Smooth muscle cell (in vitro differentiated cells): ENCODE results near the gene ITPR1. TPM values are rescaled to one million over a fixed set of nuclear protein-coding genes. Genes with fewer than 3 reads are reported as not detected.
A peak's percentile ranks its signal among the peaks of the same experiment; 100 is the strongest.

ENCODE experiments used
- DNase-seq: peaks from one replicate; lab custom pipeline; 2025; ENCODE audit not compliant: unreplicated experiment; lab: John Stamatoyannopoulos, UW
- H2AFZ ChIP-seq: fragments of 200-600 bp; sonication (generic); 2 replicates; pipeline ENCODE4 v1.6.0; 2016; ENCODE audit warnings: antibody characterized with exemption, low read depth, mild to moderate bottlenecking
- H3F3A ChIP-seq: fragments of 200-600 bp; sonication (generic); 2 replicates; pipeline ENCODE4 v1.6.0; 2017; ENCODE audit warnings: antibody characterized with exemption, low read depth
- H3K27ac ChIP-seq: fragments of 200-600 bp; sonication (generic); 2 replicates; pipeline ENCODE4 v1.5.1; 2016; ENCODE audit warnings: low read depth, mild to moderate bottlenecking
- H3K27me3 ChIP-seq: fragments of 200-600 bp; sonication (generic); 2 replicates; pipeline ENCODE4 v1.6.1; 2016; ENCODE audit warnings: low read depth, mild to moderate bottlenecking
- H3K36me3 ChIP-seq: fragments of 200-600 bp; sonication (generic); 2 replicates; pipeline ENCODE4 v1.5.1; 2016; ENCODE audit warnings: low read depth
- H3K4me1 ChIP-seq: fragments of 200-600 bp; sonication (generic); 2 replicates; pipeline ENCODE4 v1.5.1; 2016; ENCODE audit warnings: low read depth
- H3K4me2 ChIP-seq: fragments of 200-600 bp; sonication (generic); 2 replicates; pipeline ENCODE4 v1.6.0; 2016; ENCODE audit warnings: mild to moderate bottlenecking
- H3K4me3 ChIP-seq: fragments of 200-600 bp; sonication (generic); 2 replicates; pipeline ENCODE4 v1.5.1; 2016; ENCODE audit warnings: mild to moderate bottlenecking
- H3K79me2 ChIP-seq: fragments of 200-600 bp; sonication (generic); 2 replicates; pipeline ENCODE4 v1.6.0; 2016; ENCODE audit warnings: low read depth, mild to moderate bottlenecking
- H3K9ac ChIP-seq: fragments of 200-600 bp; sonication (generic); 2 replicates; pipeline ENCODE4 v1.6.0; 2016; ENCODE audit warnings: low read depth
- H3K9me3 ChIP-seq: fragments of 200-600 bp; sonication (generic); replicated peaks from 2 replicates; pipeline ENCODE4 v1.5.1; 2016; ENCODE audit warnings: low read depth
- H4K20me1 ChIP-seq: fragments of 200-600 bp; sonication (generic); 2 replicates; pipeline ENCODE4 v1.6.0; 2016; ENCODE audit warnings: low read depth
- WGBS: methylation state at CpG from one replicate; pipeline ENCODE4 v1.1.7; 2016; ENCODE audit warnings: low lambda C conversion rate; 5-methylcytosine and 5-hydroxymethylcytosine counted together
- polyA plus RNA-seq: library from polyadenylated mRNA; unstranded; fragments of >200 nt; fragmentation: Nextera tagmentation; extraction: Ambion mirVana; gene quantifications from 2 replicates; pipeline ENCODE4 v1.2.1, GENCODE V29; 2016
- total RNA-seq: library from RNA; depleted of rRNA; stranded (reverse); fragments of >200 nt; gene quantifications from 2 replicates; pipeline ENCODE4 v1.2.3, GENCODE V29; 2014
- TF ChIP-seq, protein P1 (sequence below): fragments of 200-600 bp; sonication (generic); IDR thresholded peaks from 2 replicates; pipeline ENCODE4 v1.5.1; 2017; ENCODE audit warnings: borderline replicate concordance, mild to moderate bottlenecking, antibody characterized with exemption; ENCODE audit not compliant: insufficient read depth, poor library complexity, severe bottlenecking

ITPR1 gene
- total and polyA plus RNA-seq, 2 experiments from 2014 or later, result 16.4 to 28.6 TPM

DNA sequence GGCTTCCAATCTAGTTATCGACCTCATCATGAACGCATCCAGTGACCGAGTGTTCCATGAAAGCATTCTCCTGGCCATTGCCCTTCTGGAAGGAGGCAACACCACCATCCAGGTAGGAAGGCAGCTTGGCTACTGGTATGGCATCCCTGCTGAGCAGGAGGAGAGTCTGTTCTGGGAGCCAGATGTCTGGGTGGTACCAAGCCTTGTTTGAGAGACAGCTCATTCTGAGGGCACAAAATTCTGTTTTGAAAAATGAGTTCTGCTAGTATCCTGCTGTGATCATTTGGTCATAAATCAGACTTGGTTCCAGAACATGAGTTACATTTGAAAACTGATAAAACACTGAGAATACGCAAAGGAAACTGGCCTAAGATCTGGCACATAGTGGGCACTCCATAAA, 242.1 kb downstream of the ITPR1 start:
- H3K27me3 ChIP-seq, result no peaks in the 10 kb centered on the region
- TF ChIP-seq, protein P1, sequence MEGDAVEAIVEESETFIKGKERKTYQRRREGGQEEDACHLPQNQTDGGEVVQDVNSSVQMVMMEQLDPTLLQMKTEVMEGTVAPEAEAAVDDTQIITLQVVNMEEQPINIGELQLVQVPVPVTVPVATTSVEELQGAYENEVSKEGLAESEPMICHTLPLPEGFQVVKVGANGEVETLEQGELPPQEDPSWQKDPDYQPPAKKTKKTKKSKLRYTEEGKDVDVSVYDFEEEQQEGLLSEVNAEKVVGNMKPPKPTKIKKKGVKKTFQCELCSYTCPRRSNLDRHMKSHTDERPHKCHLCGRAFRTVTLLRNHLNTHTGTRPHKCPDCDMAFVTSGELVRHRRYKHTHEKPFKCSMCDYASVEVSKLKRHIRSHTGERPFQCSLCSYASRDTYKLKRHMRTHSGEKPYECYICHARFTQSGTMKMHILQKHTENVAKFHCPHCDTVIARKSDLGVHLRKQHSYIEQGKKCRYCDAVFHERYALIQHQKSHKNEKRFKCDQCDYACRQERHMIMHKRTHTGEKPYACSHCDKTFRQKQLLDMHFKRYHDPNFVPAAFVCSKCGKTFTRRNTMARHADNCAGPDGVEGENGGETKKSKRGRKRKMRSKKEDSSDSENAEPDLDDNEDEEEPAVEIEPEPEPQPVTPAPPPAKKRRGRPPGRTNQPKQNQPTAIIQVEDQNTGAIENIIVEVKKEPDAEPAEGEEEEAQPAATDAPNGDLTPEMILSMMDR, result no peak
- H3K9ac ChIP-seq, result no peak overlapping the region
- no peaks in the 10 kb centered on the region for H3K79me2 ChIP-seq
- no peak overlapping the region for H3K4me2 ChIP-seq
- H3K4me3 ChIP-seq, result no peak overlapping the region
- no peaks in the 10 kb centered on the region for H3K9me3 ChIP-seq
- peaks cover 8% of the 10 kb centered on the region for H3F3A ChIP-seq
- WGBS, result 94% methylated on average over 4 of the region's 4 CpGs
- DNase-seq, result no peak
- H3K4me1 ChIP-seq, result peaks cover 4% of the 10 kb centered on the region
- no peak overlapping the region for H3K27ac ChIP-seq
- no peak overlapping the region for H2AFZ ChIP-seq
- no peaks in the 10 kb centered on the region for H4K20me1 ChIP-seq
- H3K36me3 ChIP-seq, result no peaks in the 10 kb centered on the region

DNA sequence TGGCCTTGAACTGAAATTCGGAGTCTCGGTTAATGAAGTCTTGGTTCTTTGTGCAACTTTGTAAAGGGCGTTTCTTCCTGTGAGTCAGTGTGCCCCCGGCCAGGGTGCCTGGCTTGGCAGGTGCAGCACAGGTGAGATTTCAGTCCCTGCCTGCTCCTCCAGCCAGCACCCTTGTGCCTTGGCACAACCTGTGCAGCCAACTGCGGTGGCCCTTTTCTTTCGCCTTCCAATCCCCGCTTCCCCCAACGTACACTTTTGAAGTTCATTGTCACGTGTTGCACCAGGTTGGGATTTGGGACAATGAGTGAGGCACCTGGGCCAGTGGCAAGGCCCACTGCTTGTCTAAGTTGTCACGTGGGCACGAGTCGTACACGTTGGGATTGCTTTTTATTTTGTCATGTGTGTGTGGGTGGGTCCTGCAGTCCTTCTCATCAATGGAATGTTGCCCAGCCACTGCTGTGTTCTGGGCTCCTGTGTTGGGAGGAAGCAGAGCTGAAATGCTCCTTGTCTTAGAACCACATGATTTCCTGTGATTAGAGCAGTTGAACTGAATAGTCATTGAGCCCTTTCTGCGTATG, 243.2 kb downstream of the ITPR1 start:
- peaks cover 13% of the 10 kb centered on the region for H3F3A ChIP-seq
- H3K27me3 ChIP-seq, result no peaks in the 10 kb centered on the region
- DNase-seq, result no peak
- H3K9me3 ChIP-seq, result no peaks in the 10 kb centered on the region
- no peaks in the 10 kb centered on the region for H3K79me2 ChIP-seq
- no peaks in the 10 kb centered on the region for H4K20me1 ChIP-seq
- no peak overlapping the region for H3K4me3 ChIP-seq
- H2AFZ ChIP-seq, result no peak overlapping the region
- H3K4me1 ChIP-seq, result peaks cover 4% of the 10 kb centered on the region
- no peaks in the 10 kb centered on the region for H3K36me3 ChIP-seq
- TF ChIP-seq, protein P1, result no peak
- H3K27ac ChIP-seq, result peak overlapping the region; percentile 65
- no peak overlapping the region for H3K9ac ChIP-seq
- no peak overlapping the region for H3K4me2 ChIP-seq
- WGBS, result 67% methylated on average over 14 of the region's 14 CpGs

DNA sequence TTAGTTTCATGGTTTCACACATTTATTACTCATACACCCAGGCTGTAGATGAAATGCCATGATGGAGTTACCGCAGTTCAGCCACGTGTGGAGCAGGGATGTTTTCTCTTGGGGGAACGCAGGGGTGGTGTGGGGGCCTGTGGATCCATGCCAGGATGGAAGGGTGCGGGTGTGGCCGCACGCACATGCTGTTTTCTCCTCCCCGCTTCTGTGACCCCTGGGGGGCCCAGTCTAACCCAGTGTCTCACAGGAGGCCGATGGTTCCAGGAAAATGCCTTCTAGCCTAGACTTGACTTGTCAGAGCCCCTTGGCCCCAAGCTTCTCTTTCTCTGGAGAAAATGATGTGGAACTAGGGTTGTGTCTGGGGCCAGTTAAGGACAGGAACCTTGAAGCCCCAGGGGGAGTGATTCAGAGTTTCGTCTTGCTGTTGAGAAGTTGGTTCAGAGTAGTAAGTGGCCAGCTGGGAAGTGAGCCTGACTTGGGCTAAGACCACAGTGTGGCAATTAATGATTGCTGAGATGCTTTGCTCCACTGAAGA, 245.7 kb downstream of the ITPR1 start:
- Histone ChIP-seq H3K4me1 (peaks cover 4% of the 10 kb centered on the region), H3K4me2 (no peak overlapping the region), H3K9ac (no peak overlapping the region), H3K27ac (peak overlapping the region; percentile 28), H3K79me2 (no peaks in the 10 kb centered on the region), H3K36me3 (no peaks in the 10 kb centered on the region), H3K9me3 (no peaks in the 10 kb centered on the region), H4K20me1 (no peaks in the 10 kb centered on the region), H3K27me3 (no peaks in the 10 kb centered on the region), H3F3A (peaks cover 24% of the 10 kb centered on the region), H2AFZ (no peak overlapping the region), H3K4me3 (no peak overlapping the region)
- WGBS, result 97% methylated on average over 9 of the region's 9 CpGs
- DNase-seq, result no peak
- TF ChIP-seq, protein P1, result no peak
